ENCODE measurements around the gene SLC66A2.

Gene SLC66A2

GRCh38 chr18:79919089-79919488 lies 32.4 kb downstream of the SLC66A2 start:
- DNase-seq (ENCODE audit: low read depth): no peak

GRCh38 chr18:79918615-79919011 lies 32.8 kb downstream of the SLC66A2 start:
- no peak for DNase-seq (ENCODE audit: low read depth)

DNA sequence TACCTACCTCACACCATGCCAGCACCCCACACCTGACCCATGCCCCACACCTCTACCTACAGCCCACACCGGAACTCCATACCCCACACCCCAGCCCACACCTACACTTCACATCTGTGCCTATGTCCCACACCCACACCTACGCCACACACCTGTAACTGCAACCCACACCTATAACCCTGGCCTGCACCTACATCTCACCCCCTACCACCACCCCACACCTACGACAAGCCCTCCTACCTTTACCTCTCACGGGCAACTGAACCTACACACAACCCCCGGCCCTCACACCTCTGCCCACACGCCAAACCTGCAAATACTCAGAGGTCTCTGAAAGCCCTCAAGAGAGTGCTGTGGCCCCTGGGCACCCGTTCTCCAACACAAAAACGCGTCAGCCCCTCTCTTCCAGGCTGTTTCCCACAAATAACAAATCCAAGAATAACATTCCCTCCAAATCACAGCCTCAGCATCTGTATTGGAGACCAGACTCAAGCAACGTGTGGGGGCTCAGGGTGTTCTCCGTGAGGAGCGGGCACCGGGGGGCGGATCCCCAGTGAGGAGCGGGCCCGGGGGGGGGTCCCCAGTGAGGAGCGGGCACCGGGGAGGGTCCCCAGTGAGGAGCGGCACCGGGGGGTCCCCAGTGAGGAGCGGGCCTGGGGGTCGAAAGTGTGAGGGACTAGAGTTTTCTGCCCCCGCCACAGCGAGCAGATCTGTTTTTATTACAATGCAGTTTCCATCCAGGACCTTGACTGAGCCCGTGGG lies 33.4 kb downstream of the SLC66A2 start:
- no peak for DNase-seq (ENCODE audit: low read depth)

- no peak for DNase-seq (ENCODE audit: low read depth)
Observed at GRCh38 chr18:79917169-79917852, 34.1 kb downstream of the SLC66A2 start.

DNA sequence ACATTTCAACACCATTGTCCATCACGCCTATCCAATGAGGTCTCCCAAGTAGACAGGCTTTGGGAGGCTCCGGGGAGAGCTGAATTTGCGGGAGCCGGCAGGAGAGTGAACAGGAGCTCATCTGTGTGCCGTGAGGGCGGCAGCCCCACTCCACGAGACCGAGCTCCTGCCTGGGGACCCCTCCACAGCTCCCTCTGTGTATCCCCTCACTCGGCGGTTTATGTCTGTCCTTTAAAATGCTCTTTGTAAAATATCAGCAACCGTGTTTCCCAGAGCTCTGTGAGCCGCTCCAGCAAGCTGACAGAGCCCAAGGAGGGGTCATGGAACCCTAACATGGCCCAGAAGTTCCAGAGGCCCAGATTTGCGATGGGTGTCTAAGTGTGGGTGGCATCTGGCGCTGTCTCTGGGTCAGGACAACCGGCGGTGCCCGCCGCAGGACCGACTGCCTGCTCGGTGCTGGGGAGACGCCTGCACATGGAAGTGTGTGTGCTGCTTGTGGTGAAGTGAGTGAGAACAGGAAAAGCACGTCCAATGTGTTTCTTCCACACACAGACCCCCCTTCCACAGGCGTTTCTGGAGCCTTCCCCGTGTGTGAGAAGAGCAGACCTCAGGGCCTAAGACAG lies 34.8 kb downstream of the SLC66A2 start:
- no peak for DNase-seq (ENCODE audit: low read depth)

- no peak for DNase-seq (ENCODE audit: low read depth)
Observed at GRCh38 chr18:79916128-79916494, 35.3 kb downstream of the SLC66A2 start.

DNA sequence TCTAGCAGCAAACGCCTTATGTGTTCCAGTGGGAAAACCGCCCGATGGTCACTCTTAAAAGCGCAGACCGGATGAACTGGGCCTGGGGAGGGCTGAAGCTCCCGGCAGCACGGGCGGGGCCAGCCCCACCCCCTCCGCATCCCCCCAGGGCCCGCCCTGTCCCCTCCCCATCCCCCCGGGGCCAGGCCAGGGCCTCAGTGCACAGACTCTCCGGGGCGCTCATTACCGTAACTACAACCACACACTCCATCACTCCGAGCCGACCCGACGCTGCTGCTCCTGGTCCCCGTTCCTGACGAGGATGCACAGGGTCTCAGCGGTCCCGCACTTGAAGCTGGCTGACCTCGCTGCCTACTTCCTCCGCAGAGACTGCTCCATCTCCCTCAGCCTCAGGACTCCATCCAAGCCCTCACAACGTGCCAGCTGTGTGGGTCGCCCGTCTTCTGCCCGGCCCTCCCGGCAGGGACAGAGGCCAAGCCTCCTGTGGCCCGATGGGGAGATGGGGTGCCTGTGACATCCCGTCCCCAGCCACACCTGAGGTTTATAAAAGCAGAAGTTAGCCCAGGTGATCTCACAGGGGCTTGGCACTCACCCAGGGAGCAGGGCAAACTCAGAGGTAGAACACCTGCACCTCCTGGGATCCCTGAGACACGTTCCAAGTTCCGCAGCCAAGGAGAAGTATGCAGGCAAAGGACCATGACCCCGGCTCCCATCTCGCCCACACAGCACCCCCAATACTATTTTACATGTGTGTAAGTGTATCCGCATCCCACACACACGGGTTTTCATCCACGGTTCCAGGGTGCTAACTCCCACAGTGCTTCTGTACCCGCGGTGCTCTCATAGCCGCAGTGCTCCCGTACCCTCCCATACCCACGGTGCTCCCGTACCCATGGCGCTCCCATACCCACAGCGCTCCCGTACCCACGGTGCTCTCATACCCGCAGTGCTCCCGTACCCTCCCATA lies 36.0 kb downstream of the SLC66A2 start:
- no peak for DNase-seq (ENCODE audit: low read depth)

DNA sequence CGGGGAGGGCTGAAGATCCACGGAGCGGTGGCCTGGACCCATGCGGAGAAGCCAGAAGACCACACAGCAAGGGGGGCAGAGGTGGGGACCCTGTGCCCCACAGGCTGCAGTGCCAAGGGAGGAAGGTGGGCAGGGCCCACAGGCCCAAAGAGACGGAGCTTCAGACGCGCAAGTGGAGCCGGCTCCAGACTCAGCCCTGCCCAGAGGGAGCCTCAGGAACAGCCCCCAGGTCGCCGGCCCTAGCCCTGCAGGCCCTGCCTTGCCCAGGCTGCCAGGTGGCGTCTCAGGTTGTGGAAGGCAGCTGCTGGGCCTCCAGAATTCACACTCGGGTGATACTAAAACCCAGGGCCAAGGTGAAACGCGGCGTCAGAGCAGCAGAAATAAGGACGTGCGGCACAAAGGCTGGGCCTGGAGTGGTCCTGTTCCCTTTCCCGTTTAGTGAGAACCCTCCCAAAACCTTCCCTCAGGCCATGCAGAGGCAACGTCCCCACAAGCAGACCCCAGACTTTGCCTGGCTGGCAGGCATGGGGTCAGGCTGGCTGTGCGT lies 36.8 kb downstream of the SLC66A2 start:
- no peak for DNase-seq (ENCODE audit: low read depth)

- no peak for DNase-seq (ENCODE audit: low read depth)
Observed at GRCh38 chr18:79912994-79913831, 38.2 kb downstream of the SLC66A2 start.

GRCh38 chr18:79912409-79912991 lies 39.0 kb downstream of the SLC66A2 start:
- no peak for DNase-seq (ENCODE audit: low read depth)

DNA sequence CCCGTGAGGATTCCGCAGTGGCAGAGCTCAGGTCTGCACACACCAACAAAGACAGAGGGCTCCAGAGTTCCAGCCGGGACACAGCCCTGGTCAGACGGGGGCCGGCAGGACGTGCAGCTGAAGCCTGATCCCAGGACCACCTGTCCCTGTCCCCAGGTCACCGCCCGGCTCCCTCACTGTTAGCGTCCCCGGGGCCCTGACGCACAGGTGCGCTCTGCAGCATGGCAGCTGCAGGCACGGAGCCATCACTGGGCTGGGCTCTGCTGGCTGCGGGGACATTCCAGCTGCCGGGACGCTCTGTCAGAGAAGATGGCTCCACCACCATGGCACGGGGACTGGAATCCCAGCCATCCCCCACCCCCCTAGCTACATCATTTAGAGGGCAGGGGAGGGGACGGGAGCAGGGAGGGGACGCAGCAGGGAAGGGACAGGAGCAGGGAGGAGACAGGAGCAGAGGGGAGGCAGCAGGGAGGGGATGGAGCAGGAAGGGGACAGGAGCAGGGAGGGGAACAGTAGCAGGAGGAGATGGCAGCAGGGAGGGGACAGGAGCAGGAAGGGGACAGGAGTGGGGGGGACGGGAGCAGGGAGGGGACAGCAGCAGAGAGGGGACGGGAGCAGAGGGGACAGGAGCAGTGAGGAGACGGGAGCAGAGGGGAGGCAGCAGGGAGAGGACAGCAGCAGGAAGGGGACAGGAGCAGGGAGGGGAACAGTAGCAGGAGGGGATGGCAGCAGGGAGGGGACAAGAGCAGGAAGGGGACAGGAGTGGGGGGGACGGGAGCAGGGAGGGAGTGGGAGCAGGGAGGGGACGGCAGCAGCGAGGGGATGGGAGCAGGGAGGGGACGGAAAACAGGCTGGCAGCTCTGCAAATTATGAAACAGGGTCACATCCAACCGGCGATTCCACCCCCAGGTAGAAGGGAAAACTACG lies 39.8 kb downstream of the SLC66A2 start:
- no peak for DNase-seq (ENCODE audit: low read depth)

GRCh38 chr18:79910563-79911343 lies 40.7 kb downstream of the SLC66A2 start:
- no peak for DNase-seq (ENCODE audit: low read depth)

- DNase-seq (ENCODE audit: low read depth): no peak
Observed at GRCh38 chr18:79906706-79907105, 44.7 kb downstream of the SLC66A2 start.

GRCh38 chr18:79905993-79906392 lies 45.5 kb downstream of the SLC66A2 start:
- no peak for DNase-seq (ENCODE audit: low read depth)

DNA sequence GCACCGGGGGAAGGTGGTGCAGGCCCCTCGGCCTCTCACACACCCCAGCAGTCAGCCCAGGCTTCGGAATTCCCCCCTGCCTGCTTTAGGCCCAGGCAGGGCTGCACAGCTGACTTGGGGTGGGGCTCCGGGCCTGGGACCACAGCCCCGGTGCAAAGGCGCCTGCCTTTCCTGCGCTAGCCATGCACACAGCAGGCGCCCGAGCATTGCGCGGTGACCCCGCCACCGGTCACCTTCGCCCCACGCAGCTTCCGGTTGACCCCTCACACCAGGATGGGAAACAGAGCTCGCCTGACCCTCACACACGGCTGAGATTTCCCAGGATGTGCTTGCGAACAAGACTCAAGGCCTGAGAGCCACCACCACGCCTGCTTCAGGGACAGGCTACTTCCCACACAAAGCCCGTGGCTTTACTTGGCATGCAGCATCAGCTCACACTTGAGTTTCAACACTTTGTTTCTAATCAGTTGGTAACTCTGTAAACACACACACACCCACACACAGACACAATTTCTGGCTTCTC lies 46.0 kb downstream of the SLC66A2 start:
- no peak for DNase-seq (ENCODE audit: low read depth)

GRCh38 chr18:79904357-79905147 lies 46.9 kb downstream of the SLC66A2 start:
- no peak for DNase-seq (ENCODE audit: low read depth)

DNA sequence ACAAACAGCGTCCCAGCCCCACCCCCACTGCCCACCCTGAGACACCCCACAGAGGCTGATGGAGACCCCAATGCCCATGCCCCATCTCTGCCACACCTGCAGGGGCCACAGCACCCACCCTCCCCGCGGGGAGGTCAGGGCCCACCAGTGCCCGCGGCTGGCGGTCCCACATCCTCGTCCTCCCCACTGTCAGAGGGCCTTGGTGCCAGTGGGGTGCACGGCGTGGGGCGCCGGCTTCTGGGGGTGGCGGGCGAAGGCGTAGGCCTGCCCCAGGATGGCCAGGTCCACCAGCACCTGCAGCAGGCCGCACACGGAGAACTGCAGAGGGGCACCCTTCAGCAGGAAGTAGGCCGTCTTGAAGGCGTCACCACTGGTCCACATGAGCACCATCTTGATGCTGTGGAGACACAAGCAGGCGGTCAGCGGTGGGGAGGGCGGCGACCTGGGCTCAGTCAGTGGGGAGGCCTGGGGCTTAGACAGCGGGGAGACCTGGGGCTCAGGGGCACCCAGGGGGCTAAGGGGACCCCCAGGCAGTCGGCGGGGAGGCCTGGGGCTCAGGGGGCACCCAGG lies 47.6 kb downstream of the SLC66A2 start:
- DNase-seq (ENCODE audit: low read depth): no peak

All from non-pigmented ciliary epithelial cell (primary cell).